H1 (cell line): ENCODE results near the gene CARD11. TPM values are rescaled to one million over a fixed set of nuclear protein-coding genes. Genes with fewer than 3 reads are reported as not detected.

Experiments
- CTCF ChIA-PET: fragments of 300-600 bp; sonication (Branson Sonifier 250); formaldehyde crosslinking; loops from one replicate; lab custom pipeline; 2021; ENCODE audit not compliant: partially characterized antibody; lab: Charles Lee
- POLR2A ChIA-PET: fragments of 300-600 bp; sonication (Branson Sonifier 250); formaldehyde crosslinking; loops from one replicate; lab custom pipeline; 2021; ENCODE audit warnings: inconsistent platforms; ENCODE audit not compliant: partially characterized antibody; lab: Charles Lee
- DNase-seq, 2 experiments: peaks; one replicate each; pipeline versions ENCODE4 v3.0.0 to v3.0.0-alpha.2; 2010 to 2022; ENCODE audit warnings: low spot score in 2 of 2, low read depth in 1 of 2, mixed read lengths in 1 of 2
- FAIRE-seq: peaks from 2 replicates; lab custom pipeline; 2011; peaks lifted over from hg19 to GRCh38; lab: Jason Lieb, UNC
- H2AFZ ChIP-seq: 2 replicates; pipeline ENCODE4 v1.8.1; 2012; ENCODE audit warnings: low read length, inconsistent platforms
- H2AK5ac ChIP-seq: 2 replicates; pipeline ENCODE4 v1.6.1; 2013; ENCODE audit warnings: low read depth, low read length
- H2BK120ac ChIP-seq: replicated peaks from 2 replicates; pipeline ENCODE3; 2013; ENCODE audit warnings: low read depth, low read length, inconsistent platforms
- H2BK12ac ChIP-seq: 2 replicates; pipeline ENCODE4 v1.6.1; 2013; ENCODE audit warnings: low read depth, low read length
- H2BK15ac ChIP-seq: 2 replicates; pipeline ENCODE4 v1.6.1; 2013; ENCODE audit warnings: low read length
- H2BK20ac ChIP-seq: 2 replicates; pipeline ENCODE4 v1.6.1; 2013; ENCODE audit warnings: low read length
- H2BK5ac ChIP-seq: 2 replicates; pipeline ENCODE4 v1.6.1; 2013; ENCODE audit warnings: low read depth, low read length
- H3K14ac ChIP-seq: 2 replicates; pipeline ENCODE4 v1.6.1; 2013; ENCODE audit warnings: inconsistent platforms; ENCODE audit not compliant: insufficient read length
- H3K18ac ChIP-seq: 2 replicates; pipeline ENCODE4 v1.6.1; 2013; ENCODE audit warnings: low read length; ENCODE audit errors: extremely low read depth
- H3K23ac ChIP-seq: 2 replicates; pipeline ENCODE4 v1.6.1; 2013; ENCODE audit warnings: inconsistent platforms; ENCODE audit not compliant: insufficient read length
- H3K23me2 ChIP-seq: 2 replicates; pipeline ENCODE4 v1.6.1; 2013; ENCODE audit warnings: low read depth, low read length
- H3K27ac ChIP-seq: 2 replicates; pipeline ENCODE4 v1.6.1; 2011; ENCODE audit warnings: low read depth, low read length, inconsistent platforms
- H3K27me3 ChIP-seq, 4 experiments: replicated peaks in 1 of 4; 1 replicate in 1 of 4; 2 replicates in 3 of 4; pipeline versions ENCODE4 v1.6.1 to v1.8.1; 2011 to 2013; ENCODE audit warnings: low read length in 3 of 4, mild to moderate bottlenecking in 3 of 4, inconsistent platforms in 2 of 4, mixed read lengths in 2 of 4, moderate library complexity in 1 of 4; ENCODE audit not compliant: control insufficient read depth in 3 of 4, insufficient read depth in 3 of 4; ENCODE audit errors: extremely low read depth in 1 of 4
- H3K36me3 ChIP-seq, 4 experiments: 2 replicates each; pipeline versions ENCODE4 v1.6.1 to v1.8.1; 2011 to 2013; ENCODE audit warnings: mild to moderate bottlenecking in 4 of 4, low read length in 3 of 4, moderate library complexity in 2 of 4, control low read depth in 1 of 4, inconsistent platforms in 1 of 4; ENCODE audit not compliant: insufficient read depth in 4 of 4, control insufficient read depth in 2 of 4
- H3K4ac ChIP-seq: replicated peaks from 2 replicates; pipeline ENCODE3; 2013; ENCODE audit warnings: low read length, low read depth, mixed read lengths, inconsistent platforms; ENCODE audit not compliant: insufficient read length
- H3K4me1 ChIP-seq, 4 experiments: replicated peaks in 1 of 4; 1 replicate in 1 of 4; 2 replicates in 3 of 4; pipeline versions ENCODE4 v1.6.1 to v1.8.1; 2011 to 2013; ENCODE audit warnings: low read length in 3 of 4, inconsistent platforms in 2 of 4, mixed read lengths in 1 of 4; ENCODE audit not compliant: insufficient read depth in 4 of 4, control insufficient read depth in 3 of 4
- H3K4me2 ChIP-seq, 2 experiments: 2 replicates each; pipeline versions ENCODE4 v1.6.1 to v1.8.1; 2011 to 2013; ENCODE audit warnings: low read depth in 2 of 2, low read length in 2 of 2, control low read depth in 1 of 2, inconsistent platforms in 1 of 2, mild to moderate bottlenecking in 1 of 2; ENCODE audit not compliant: insufficient read depth in 1 of 2
- H3K4me3 ChIP-seq, 4 experiments: fragments of 200-600, 300-600 bp in 1 of 4; sonication (generic), shearing (Covaris generic), sonication (Bioruptor Twin) in 1 of 4; 2 replicates each; pipeline versions ENCODE4 v1.5.1 to v1.8.1; 2011 to 2016; ENCODE audit warnings: low read length in 4 of 4, low read depth in 3 of 4, control low read depth in 2 of 4, inconsistent platforms in 2 of 4, mild to moderate bottlenecking in 2 of 4, mixed read lengths in 1 of 4, moderate library complexity in 1 of 4; ENCODE audit not compliant: insufficient read depth in 2 of 4; ENCODE audit errors: extremely low read depth in 1 of 4
- H3K56ac ChIP-seq: replicated peaks from 2 replicates; pipeline ENCODE3; 2013; ENCODE audit warnings: low read depth, mild to moderate bottlenecking, mixed read lengths, low read length, inconsistent platforms; ENCODE audit not compliant: insufficient read length
- H3K79me1 ChIP-seq: 2 replicates; pipeline ENCODE4 v1.6.1; 2013; ENCODE audit warnings: low read depth, low read length, control low read depth
- H3K79me2 ChIP-seq, 2 experiments: 2 replicates each; pipeline versions ENCODE4 v1.6.1 to v1.8.1; 2012 to 2013; ENCODE audit warnings: low read length in 2 of 2, mild to moderate bottlenecking in 2 of 2, inconsistent platforms in 1 of 2; ENCODE audit not compliant: insufficient read depth in 2 of 2, control insufficient read depth in 1 of 2
- H3K9ac ChIP-seq, 4 experiments: replicated peaks in 1 of 4; 1 replicate in 1 of 4; 2 replicates in 3 of 4; pipeline versions ENCODE4 v1.6.1 to v1.8.1; 2011 to 2013; ENCODE audit warnings: low read depth in 3 of 4, low read length in 3 of 4, control low read depth in 2 of 4, mild to moderate bottlenecking in 2 of 4, moderate library complexity in 2 of 4, inconsistent platforms in 1 of 4; ENCODE audit errors: extremely low read depth in 1 of 4
- H3K9me3 ChIP-seq, 2 experiments: 2 replicates each; pipeline versions ENCODE4 v1.6.1 to v1.8.1; 2012 to 2013; ENCODE audit warnings: mild to moderate bottlenecking in 2 of 2, moderate library complexity in 2 of 2, control low read depth in 1 of 2, inconsistent platforms in 1 of 2, low read depth in 1 of 2, low read length in 1 of 2, mixed read lengths in 1 of 2; ENCODE audit not compliant: insufficient read depth in 2 of 2
- H4K20me1 ChIP-seq, 2 experiments: replicated peaks in 1 of 2; 2 replicates each; pipeline versions ENCODE3 to v1.8.1; 2011 to 2013; ENCODE audit warnings: inconsistent platforms in 2 of 2, low read length in 2 of 2, mild to moderate bottlenecking in 1 of 2; ENCODE audit not compliant: insufficient read depth in 2 of 2, control insufficient read depth in 1 of 2
- H4K5ac ChIP-seq: 2 replicates; pipeline ENCODE4 v1.6.1; 2013; ENCODE audit warnings: low read length, low read depth, mixed read lengths, inconsistent platforms; ENCODE audit not compliant: insufficient read length
- H4K8ac ChIP-seq: 2 replicates; pipeline ENCODE4 v1.8.0; 2013; ENCODE audit warnings: mild to moderate bottlenecking, moderate library complexity, low read length, inconsistent platforms; ENCODE audit not compliant: insufficient read depth; ENCODE audit errors: extremely low read depth
- H4K91ac ChIP-seq: replicated peaks from 2 replicates; pipeline ENCODE3; 2013; ENCODE audit warnings: low read length, mixed read lengths, inconsistent platforms; ENCODE audit not compliant: insufficient read length
- CEBPB ChIP-seq: IDR thresholded peaks from 2 replicates; pipeline ENCODE4 v1.6.1; 2012; ENCODE audit warnings: low read depth, low read length
- FOSL1 ChIP-seq: IDR thresholded peaks from 2 replicates; pipeline ENCODE4 v1.6.1; 2011; ENCODE audit warnings: mild to moderate bottlenecking, low read depth, low read length, moderate library complexity; ENCODE audit not compliant: insufficient read depth
- MAFK ChIP-seq: IDR thresholded peaks from 2 replicates; pipeline ENCODE4 v1.6.1; 2012; ENCODE audit warnings: low read depth, mild to moderate bottlenecking, improper control_type of control experiment, low read length
- PHF8 ChIP-seq: fragments of 200-600 bp; sonication (generic); conservative IDR thresholded peaks from 2 replicates; pipeline ENCODE4 v1.7.1; 2012; ENCODE audit warnings: low read depth, mild to moderate bottlenecking, inconsistent platforms, low read length, moderate library complexity
- POLR2AphosphoS5 ChIP-seq: IDR thresholded peaks from 2 replicates; pipeline ENCODE4 v1.6.1; 2011; ENCODE audit warnings: low read depth, low read length
- RAD21 ChIP-seq, 2 experiments: IDR thresholded peaks in 1 of 2; conservative IDR thresholded peaks in 1 of 2; 2 replicates each; pipeline ENCODE4 v1.6.1; 2011; ENCODE audit warnings: low read depth in 2 of 2, low read length in 2 of 2, improper control_type of control experiment in 1 of 2, inconsistent platforms in 1 of 2, mild to moderate bottlenecking in 1 of 2, moderate library complexity in 1 of 2
- RBBP5 ChIP-seq: IDR thresholded peaks from 2 replicates; pipeline ENCODE4 v1.7.1; 2012; ENCODE audit warnings: low read depth, mild to moderate bottlenecking, inconsistent platforms, low read length, moderate library complexity, borderline replicate concordance
- SAP30 ChIP-seq: fragments of 300-600 bp; sonication (generic); IDR thresholded peaks from 2 replicates; pipeline ENCODE4 v1.7.1; 2012; ENCODE audit warnings: low read length, moderate library complexity, mild to moderate bottlenecking, inconsistent platforms; ENCODE audit not compliant: insufficient read depth, insufficient replicate concordance
- SP2 ChIP-seq: IDR thresholded peaks from 2 replicates; pipeline ENCODE4 v1.6.1; 2012; ENCODE audit warnings: mild to moderate bottlenecking, low read length, inconsistent platforms
- TAF1 ChIP-seq: IDR thresholded peaks from 2 replicates; pipeline ENCODE4 v1.6.1; 2011; ENCODE audit warnings: mild to moderate bottlenecking, low read depth, low read length
- TBP ChIP-seq: IDR thresholded peaks from 2 replicates; pipeline ENCODE4 v1.6.1; 2011; ENCODE audit warnings: low read depth, low read length, improper control_type of control experiment
- TCF12 ChIP-seq: IDR thresholded peaks from 2 replicates; pipeline ENCODE4 v1.6.1; 2011; ENCODE audit warnings: low read depth, mild to moderate bottlenecking, low read length
- YY1 ChIP-seq: IDR thresholded peaks from 2 replicates; pipeline ENCODE4 v1.6.1; 2011; ENCODE audit warnings: low read depth, mild to moderate bottlenecking, low read length
- WGBS, 2 experiments: shearing (Covaris generic) in 1 of 2; methylation state at CpG; one replicate each; pipeline versions ENCODE4 v1.1.6 to v1.1.7; 2013 to 2015; ENCODE audit warnings: low lambda C conversion rate in 2 of 2, mixed read lengths in 2 of 2, inconsistent platforms in 1 of 2, low coverage in 1 of 2, missing lambda C conversion rate in 1 of 2; ENCODE audit not compliant: insufficient replicate concordance in 2 of 2, insufficient coverage in 1 of 2, insufficient read length in 1 of 2; ENCODE audit errors: extremely low coverage in 1 of 2, missing lambda C conversion rate in 1 of 2; 5-methylcytosine and 5-hydroxymethylcytosine counted together
- polyA plus RNA-seq, 7 experiments: library from polyadenylated mRNA; depleted of rRNA in 3 of 7; stranded (reverse) in 5 of 7; unstranded in 2 of 7; fragments of >200 nt in 5 of 7; fragments of 200-250 nt in 2 of 7; gene quantifications; 1 replicate in 5 of 7; 2 replicates in 1 of 7; 4 replicates in 1 of 7; pipeline versions ENCODE4 v1.2.1 to v1.2.3, GENCODE V29; 2011 to 2013; ENCODE audit warnings: missing spikeins in 2 of 7, mixed read lengths in 2 of 7
- total RNA-seq: library from RNA; stranded (reverse); fragmentation: NEBNext Ultra II Directional; extraction: Animal tissue kit (Norgen Biotek cat#: 25700); gene quantifications from 2 replicates; pipeline ENCODE4 v1.2.1, GENCODE V29; 2021

The CARD11 gene
- total and polyA plus RNA-seq, 2 of the 8 experiments (the other 6 are each of a cell fraction or from before 2014, with no cell fraction given), result 12.6 to 29.8 TPM

- no peaks in the 10 kb centered on the region for H3K27me3 ChIP-seq
- H3K36me3 ChIP-seq, result no peaks in the 10 kb centered on the region
- no peak overlapping the region for H4K8ac ChIP-seq
- no peak overlapping the region for H4K5ac ChIP-seq
- H3K9me3 ChIP-seq, result peaks cover 0 to 4% of the 10 kb centered on the region in 2 experiments; a peak in 1 of 4 replicates
- no peak overlapping the region for H3K18ac ChIP-seq
- DNase-seq, result no peak
- CTCF ChIA-PET, result interaction anchor here (0.6 to 1.4 kb wide), 5 partner anchors 8 to 140 kb away, joined by 3 to 7 read pairs (median 4); no protein-coding TSS in a partner anchor
- peaks cover 0 to 4% (median 0%) of the 10 kb centered on the region in 4 experiments; a peak in 2 of 7 replicates for H3K4me1 ChIP-seq
- no peak overlapping the region for H3K27ac ChIP-seq
- no peak overlapping the region for H2BK120ac ChIP-seq
- H3K4me2 ChIP-seq, result no peak overlapping the region
- no peak overlapping the region for H2BK15ac ChIP-seq
- no peak overlapping the region for H4K91ac ChIP-seq
- H3K14ac ChIP-seq, result no peak overlapping the region
- H4K20me1 ChIP-seq, result no peaks in the 10 kb centered on the region
- no peaks in the 10 kb centered on the region for H3K79me2 ChIP-seq
- no peak overlapping the region for H3K9ac ChIP-seq
- no peak overlapping the region for H2AK5ac ChIP-seq
- H3K56ac ChIP-seq, result no peak overlapping the region
- H3K79me1 ChIP-seq, result no peaks in the 10 kb centered on the region
- H3K23ac ChIP-seq, result no peak overlapping the region
- no peaks in the 10 kb centered on the region; the same call in 1 of the 2 replicates for H3K23me2 ChIP-seq
- no peak overlapping the region for H2BK20ac ChIP-seq
- no peak overlapping the region for H3K4ac ChIP-seq
- no peak overlapping the region for H3K4me3 ChIP-seq
- no peak overlapping the region for H2BK12ac ChIP-seq
- TF ChIP-seq CEBPB, result no peak
- TF ChIP-seq MAFK, result no peak
- no peak for TF ChIP-seq SAP30
- no peak for TF ChIP-seq YY1
- no peak for TF ChIP-seq SP2
- no peak for TF ChIP-seq RBBP5
- no peak for TF ChIP-seq POLR2AphosphoS5
- no peak for TF ChIP-seq TCF12
- no peak for TF ChIP-seq TAF1
- no peak for TF ChIP-seq RAD21 (IDR thresholded peaks at IDR 0.05 in 1 of 2, conservative IDR thresholded peaks at IDR 0.05 in 1 of 2; ENCODE audit: low read depth in 2 of 2, low read length in 2 of 2)
- TF ChIP-seq TBP, result no peak
- no peak for TF ChIP-seq FOSL1
- no peak for TF ChIP-seq PHF8
- no peak overlapping the region for H2BK5ac ChIP-seq
- no peak for FAIRE-seq
- H2AFZ ChIP-seq, result no peak overlapping the region
- POLR2A ChIA-PET, result interaction anchor here (0.6 kb wide), 1 partner anchor 764 kb away, joined by 4 read pairs; no protein-coding TSS in a partner anchor
- WGBS, 2 experiments, result 77% methylated on average over 6 of the region's 6 CpGs; no CpG with 5 or more reads in 1 of the 2 experiments
These were observed 30.2 kb upstream of the CARD11 start for GRCh38 chr7:3073763-3074458.
